Panc1 (cell line): ENCODE data around the gene TRAF3IP1. TPM values are rescaled to one million over a fixed set of nuclear protein-coding genes. Genes with fewer than 3 reads are reported as not detected.

Experiments
- ATAC-seq: fragments of 200-7000 bp; cut with Tn5 transposase; 2 replicates; pipeline ENCODE4 v1.9.1; 2020; ENCODE audit warnings: mild to moderate bottlenecking, moderate library complexity
- BruUV-seq: library from RNA; stranded (reverse); fragments of 400-500 nt; replicated peaks from 2 replicates; lab custom pipeline; 2021; lab: Mats Ljungman, UMichigan
- CTCF ChIA-PET: fragments of 300-600 bp; sonication (Branson Sonifier 250); formaldehyde crosslinking; loops from one replicate; lab custom pipeline; 2022; ENCODE audit warnings: antibody characterized with exemption; lab: Charles Lee
- POLR2A ChIA-PET: fragments of 300-600 bp; sonication (Branson Sonifier 250); formaldehyde crosslinking; loops from one replicate; lab custom pipeline; 2022; ENCODE audit warnings: antibody characterized with exemption; lab: Charles Lee
- DNase-seq: peaks from one replicate; pipeline ENCODE4 v3.0.0-alpha.2; 2010; ENCODE audit warnings: low read depth, low spot score
- H3K27ac ChIP-seq: 2 replicates; pipeline ENCODE4 v1.5.1; 2011; ENCODE audit warnings: mild to moderate bottlenecking, low read length, inconsistent platforms
- H3K27me3 ChIP-seq: fragments of 200-500 bp; sonication (Bioruptor generic); 2 replicates; pipeline ENCODE4 v1.6.0; 2014; ENCODE audit warnings: low read length, inconsistent platforms; ENCODE audit not compliant: control insufficient read depth, insufficient read depth
- H3K36me3 ChIP-seq: fragments of 200-500 bp; sonication (Bioruptor generic); 2 replicates; pipeline ENCODE4 v1.5.1; 2014; ENCODE audit warnings: inconsistent platforms, mild to moderate bottlenecking, low read length, moderate library complexity; ENCODE audit not compliant: control insufficient read depth, insufficient read depth
- H3K4me1 ChIP-seq: 2 replicates; pipeline ENCODE4 v1.5.1; 2011; ENCODE audit warnings: inconsistent platforms, mild to moderate bottlenecking, low read length, moderate library complexity; ENCODE audit not compliant: control insufficient read depth, insufficient read depth
- H3K4me3 ChIP-seq, 2 experiments: 2 replicates each; pipeline ENCODE4 v1.5.1; 2011 to 2012; ENCODE audit warnings: low read depth in 2 of 2, low read length in 2 of 2, mild to moderate bottlenecking in 2 of 2, inconsistent platforms in 1 of 2, moderate library complexity in 1 of 2
- H3K9me3 ChIP-seq: fragments of 200-500 bp; sonication (Bioruptor generic); 2 replicates; pipeline ENCODE4 v1.5.1; 2014; ENCODE audit warnings: low read depth, mild to moderate bottlenecking, inconsistent platforms, low read length, moderate library complexity; ENCODE audit not compliant: control insufficient read depth, insufficient read depth
- POLR2AphosphoS5 ChIP-seq: IDR thresholded peaks from 2 replicates; pipeline ENCODE4 v1.6.1; 2012; ENCODE audit warnings: mild to moderate bottlenecking, low read depth, low read length, moderate library complexity
- REST ChIP-seq, 2 experiments: IDR thresholded peaks; 2 replicates each; pipeline ENCODE4 v1.6.1; 2011 to 2012; ENCODE audit warnings: low read depth in 2 of 2, control low read depth in 1 of 2, low read length in 1 of 2, mild to moderate bottlenecking in 1 of 2, moderate library complexity in 1 of 2; ENCODE audit not compliant: insufficient read depth in 1 of 2
- SIN3A ChIP-seq: IDR thresholded peaks from 2 replicates; pipeline ENCODE4 v1.6.1; 2012; ENCODE audit warnings: low read depth, mild to moderate bottlenecking, low read length, moderate library complexity, borderline replicate concordance; ENCODE audit not compliant: insufficient read depth
- TCF7L2 ChIP-seq: IDR thresholded peaks from 2 replicates; pipeline ENCODE4 v1.6.1; 2011; ENCODE audit warnings: mild to moderate bottlenecking, low read depth, low read length, inconsistent platforms
- in situ Hi-C: cut with HindIII; loops from 2 replicates; pipeline ENCODE4 v1.10.0; 2016; ENCODE audit warnings: low sequenced_read_pairs, low pct_unique_long_range_greater_than_20kb
- intact Hi-C: fragments of 100-400 bp; cut with micrococcal nuclease; formaldehyde crosslinking; loops from one replicate; pipeline ENCODE4 v1.10.0; 2022; ENCODE audit not compliant: unreplicated experiment
- total RNA-seq: library from RNA; stranded (reverse); gene quantifications from one replicate; pipeline ENCODE4 v1.2.1, GENCODE V29; 2021; ENCODE audit not compliant: unreplicated experiment
- TF ChIP-seq, protein P1 (sequence below): fragments of 450-650 bp; IDR thresholded peaks from 2 replicates; pipeline ENCODE4 v1.5.1; 2017; ENCODE audit warnings: mild to moderate bottlenecking

TRAF3IP1 gene
- total RNA-seq, 1 experiment from 2014 or later = 23.4 TPM

DNA sequence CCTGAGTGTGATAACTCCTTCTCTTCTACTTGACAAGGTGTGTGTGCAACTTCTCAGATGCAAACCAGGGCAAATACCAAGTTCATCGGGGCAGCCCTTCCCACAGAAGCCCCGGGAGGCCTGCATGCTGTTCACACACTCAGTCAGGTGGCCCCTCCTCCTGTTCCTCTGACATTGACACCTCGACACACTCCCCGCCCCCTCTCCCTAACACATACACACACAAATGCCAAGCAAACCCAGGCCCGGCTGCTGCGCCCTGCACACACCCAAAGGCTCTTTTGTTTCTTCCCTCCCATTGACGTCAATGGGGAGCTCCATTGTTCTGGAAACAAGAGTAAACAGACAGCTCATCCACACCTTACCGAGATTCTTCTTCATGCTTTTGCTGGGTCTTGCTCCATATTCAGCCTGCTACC is 30.2 kb upstream of the TRAF3IP1 start:
- H3K27ac ChIP-seq = no peak overlapping the region
- peaks cover 29% of the 10 kb centered on the region for H3K4me1 ChIP-seq
- ATAC-seq (no peak), DNase-seq (no peak)
- no peaks in the 10 kb centered on the region; the same call in 1 of the 2 replicates for H3K36me3 ChIP-seq
- no peak overlapping the region for H3K4me3 ChIP-seq
- CTCF ChIA-PET = no interaction called here
- TF ChIP-seq TCF7L2 (no peak), POLR2AphosphoS5 (no peak), REST (IDR thresholded peaks at IDR 0.05; ENCODE audit: insufficient read depth in 1 of 2, low read depth in 2 of 2, low read length in 1 of 2) (no peak), SIN3A (no peak)
- TF ChIP-seq, protein P1, sequence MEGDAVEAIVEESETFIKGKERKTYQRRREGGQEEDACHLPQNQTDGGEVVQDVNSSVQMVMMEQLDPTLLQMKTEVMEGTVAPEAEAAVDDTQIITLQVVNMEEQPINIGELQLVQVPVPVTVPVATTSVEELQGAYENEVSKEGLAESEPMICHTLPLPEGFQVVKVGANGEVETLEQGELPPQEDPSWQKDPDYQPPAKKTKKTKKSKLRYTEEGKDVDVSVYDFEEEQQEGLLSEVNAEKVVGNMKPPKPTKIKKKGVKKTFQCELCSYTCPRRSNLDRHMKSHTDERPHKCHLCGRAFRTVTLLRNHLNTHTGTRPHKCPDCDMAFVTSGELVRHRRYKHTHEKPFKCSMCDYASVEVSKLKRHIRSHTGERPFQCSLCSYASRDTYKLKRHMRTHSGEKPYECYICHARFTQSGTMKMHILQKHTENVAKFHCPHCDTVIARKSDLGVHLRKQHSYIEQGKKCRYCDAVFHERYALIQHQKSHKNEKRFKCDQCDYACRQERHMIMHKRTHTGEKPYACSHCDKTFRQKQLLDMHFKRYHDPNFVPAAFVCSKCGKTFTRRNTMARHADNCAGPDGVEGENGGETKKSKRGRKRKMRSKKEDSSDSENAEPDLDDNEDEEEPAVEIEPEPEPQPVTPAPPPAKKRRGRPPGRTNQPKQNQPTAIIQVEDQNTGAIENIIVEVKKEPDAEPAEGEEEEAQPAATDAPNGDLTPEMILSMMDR = no peak
- H3K27me3 ChIP-seq = no peaks in the 10 kb centered on the region
- in situ Hi-C loops = no loop called here
- intact Hi-C loops = no loop called here
- POLR2A ChIA-PET = interaction anchor here (0.6 kb wide), 1 partner anchor 24 kb away, joined by 7 read pairs; no protein-coding TSS in a partner anchor
- no peaks in the 10 kb centered on the region for H3K9me3 ChIP-seq
- no TSS peak for BruUV-seq

DNA sequence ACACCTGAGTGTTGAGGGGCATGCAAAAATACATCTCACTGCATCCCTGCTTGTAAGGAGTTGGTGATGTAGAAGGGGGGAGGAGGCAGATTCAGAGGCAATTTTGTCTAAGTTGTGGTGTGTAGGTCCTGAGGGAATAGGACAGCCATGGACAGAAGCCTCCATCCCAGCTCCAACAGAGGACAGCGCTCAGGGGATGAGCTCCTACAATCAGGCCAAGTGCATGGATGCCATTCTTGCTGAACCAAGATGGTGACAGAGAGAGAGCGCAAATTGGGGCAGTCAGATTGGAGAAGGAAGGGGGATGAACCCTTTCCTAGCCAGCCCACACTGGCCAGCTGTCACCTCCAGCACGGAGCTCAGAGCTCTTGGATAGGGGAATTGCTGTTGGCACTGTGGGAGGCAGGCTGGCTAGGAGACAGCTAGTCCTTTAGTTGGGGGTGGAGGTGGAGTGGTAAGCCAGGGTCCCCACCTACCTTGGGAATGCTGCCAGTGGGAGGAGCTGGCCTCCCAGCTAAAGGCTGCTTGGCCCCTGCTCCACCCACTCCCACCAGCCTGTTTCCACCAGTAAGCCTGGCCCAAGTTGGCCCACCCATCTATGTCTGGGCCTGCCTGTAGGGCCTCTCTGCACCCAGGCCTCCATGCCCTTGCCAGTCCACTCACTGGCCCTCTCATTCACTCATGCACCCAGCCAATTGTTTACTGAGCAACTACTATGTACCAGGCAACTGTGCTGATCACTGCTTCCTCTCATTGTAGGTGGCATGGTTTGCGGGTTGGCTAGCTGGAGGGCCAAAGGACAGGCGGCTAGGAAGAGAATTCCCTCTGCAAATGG is 29.4 kb upstream of the TRAF3IP1 start:
- ATAC-seq (no peak), DNase-seq (no peak)
- BruUV-seq = no TSS peak
- Histone ChIP-seq H3K27ac (no peak overlapping the region), H3K36me3 (no peaks in the 10 kb centered on the region; the same call in 1 of the 2 replicates), H3K4me3 (no peak overlapping the region), H3K9me3 (no peaks in the 10 kb centered on the region), H3K4me1 (peaks cover 21% of the 10 kb centered on the region), H3K27me3 (no peaks in the 10 kb centered on the region)
- no peak for TF ChIP-seq POLR2AphosphoS5
- TF ChIP-seq, protein P1 = no peak
- TF ChIP-seq SIN3A = no peak
- no peak for TF ChIP-seq REST (IDR thresholded peaks at IDR 0.05; ENCODE audit: insufficient read depth in 1 of 2, low read depth in 2 of 2, low read length in 1 of 2)
- TF ChIP-seq TCF7L2 = no peak
- intact Hi-C loops = no loop called here
- in situ Hi-C loops = no loop called here
- POLR2A ChIA-PET = interaction anchor here (1.1 kb wide), 1 partner anchor 31 kb away, joined by 4 read pairs; no protein-coding TSS in a partner anchor
- CTCF ChIA-PET = no interaction called here
